ENCODE measurements around the gene SLC31A2. TPM values are rescaled to one million over a fixed set of nuclear protein-coding genes. Genes with fewer than 3 reads are reported as not detected.

SLC31A2 gene
- polyA plus RNA-seq, 1 experiment = 10.7 TPM

GRCh38 chr9:113181165-113181564 is 30.4 kb downstream of the SLC31A2 start:
- no peak for TF ChIP-seq CTCF (IDR thresholded peaks at IDR 0.05; ENCODE audit: insufficient read depth, low read depth, low read length)
- POLR2A ChIA-PET = no interaction called here
- CTCF ChIA-PET = no interaction called here
- Histone ChIP-seq H3K4me3 (ENCODE audit: low read depth, low read length) (no peak overlapping the region), H3K27me3 (ENCODE audit: control insufficient read depth, insufficient read depth, low read length) (no peaks in the 10 kb centered on the region), H3K36me3 (ENCODE audit: control insufficient read depth, insufficient read depth, low read length) (peaks cover 19% of the 10 kb centered on the region)
- DNase-seq (ENCODE audit: low read depth) = no peak

GRCh38 chr9:113183956-113184488 is 33.2 kb downstream of the SLC31A2 start:
- CTCF ChIA-PET = no interaction called here
- H3K36me3 ChIP-seq (ENCODE audit: control insufficient read depth, insufficient read depth, low read length) = peaks cover 18% of the 10 kb centered on the region
- no peaks in the 10 kb centered on the region for H3K27me3 ChIP-seq (ENCODE audit: control insufficient read depth, insufficient read depth, low read length)
- no peak for TF ChIP-seq CTCF (IDR thresholded peaks at IDR 0.05; ENCODE audit: insufficient read depth, low read depth, low read length)
- POLR2A ChIA-PET = no interaction called here
- no peak overlapping the region for H3K4me3 ChIP-seq (ENCODE audit: low read depth, low read length)
- no peak for DNase-seq (ENCODE audit: low read depth)

- CTCF ChIA-PET = no interaction called here
- H3K36me3 ChIP-seq (ENCODE audit: control insufficient read depth, insufficient read depth, low read length) = peaks cover 18% of the 10 kb centered on the region
- POLR2A ChIA-PET = no interaction called here
These were observed 33.7 kb downstream of the SLC31A2 start for GRCh38 chr9:113184539-113184938.

GRCh38 chr9:113185271-113185670 is 34.5 kb downstream of the SLC31A2 start:
- Histone ChIP-seq H3K36me3 (ENCODE audit: control insufficient read depth, insufficient read depth, low read length) (peaks cover 18% of the 10 kb centered on the region), H3K4me3 (ENCODE audit: low read depth, low read length) (no peak overlapping the region), H3K27me3 (ENCODE audit: control insufficient read depth, insufficient read depth, low read length) (no peaks in the 10 kb centered on the region)
- ChIA-PET POLR2A (no interaction called here), CTCF (interaction anchor here (1.0 kb wide), 1 partner anchor 9 kb away, joined by 3 read pairs; no protein-coding TSS in a partner anchor)
- no peak for TF ChIP-seq CTCF (IDR thresholded peaks at IDR 0.05; ENCODE audit: insufficient read depth, low read depth, low read length)
- DNase-seq (ENCODE audit: low read depth) = no peak

More at GRCh38 chr9:113184539-113184938, 33.7 kb downstream of the SLC31A2 start:
- no peak for TF ChIP-seq CTCF (IDR thresholded peaks at IDR 0.05; ENCODE audit: insufficient read depth, low read depth, low read length)
- DNase-seq (ENCODE audit: low read depth) = no peak
- H3K27me3 ChIP-seq (ENCODE audit: control insufficient read depth, insufficient read depth, low read length) = no peaks in the 10 kb centered on the region
- no peak overlapping the region for H3K4me3 ChIP-seq (ENCODE audit: low read depth, low read length)

GRCh38 chr9:113186137-113186755 is 35.4 kb downstream of the SLC31A2 start:
- no peak for TF ChIP-seq CTCF (IDR thresholded peaks at IDR 0.05; ENCODE audit: insufficient read depth, low read depth, low read length)
- Histone ChIP-seq H3K27me3 (ENCODE audit: control insufficient read depth, insufficient read depth, low read length) (no peaks in the 10 kb centered on the region), H3K36me3 (ENCODE audit: control insufficient read depth, insufficient read depth, low read length) (peaks cover 18% of the 10 kb centered on the region), H3K4me3 (ENCODE audit: low read depth, low read length) (no peak overlapping the region)
- no peak for DNase-seq (ENCODE audit: low read depth)
- ChIA-PET POLR2A (no interaction called here), CTCF (no interaction called here)
